HCT116 (cell line): ENCODE measurements around the gene SPATS1.

ENCODE experiments used
- CBX3 ChIP-seq: IDR thresholded peaks from 2 replicates; pipeline ENCODE4 v1.6.1; 2012; ENCODE audit warnings: low read depth
- EGR1 ChIP-seq: IDR thresholded peaks from 2 replicates; pipeline ENCODE4 v1.6.1; 2012; ENCODE audit warnings: low read depth
- EZH2 ChIP-seq: fragments of 200-600 bp; sonication (generic); IDR thresholded peaks from 2 replicates; pipeline ENCODE4 v1.6.1; 2017; ENCODE audit warnings: antibody characterized with exemption, mixed run types
- POLR2A ChIP-seq: IDR thresholded peaks from 2 replicates; pipeline ENCODE4 v1.7.0; 2011; ENCODE audit warnings: borderline replicate concordance; ENCODE audit not compliant: insufficient read depth, insufficient read length; ENCODE audit errors: extremely low read depth
- POLR2AphosphoS5 ChIP-seq: IDR thresholded peaks from 2 replicates; pipeline ENCODE4 v1.6.1; 2011; ENCODE audit warnings: mild to moderate bottlenecking, low read depth, low read length, moderate library complexity
- SIN3A ChIP-seq: IDR thresholded peaks from 2 replicates; pipeline ENCODE4 v1.6.1; 2012; ENCODE audit warnings: low read depth
- SP1 ChIP-seq: IDR thresholded peaks from 2 replicates; pipeline ENCODE4 v1.6.1; 2012; ENCODE audit warnings: low read depth
- YY1 ChIP-seq: IDR thresholded peaks from 2 replicates; pipeline ENCODE4 v1.6.1; 2011; ENCODE audit warnings: low read length, low read depth, moderate library complexity, mild to moderate bottlenecking; ENCODE audit not compliant: insufficient replicate concordance; ENCODE audit errors: extremely low read depth
- ZFX ChIP-seq: fragments of 450-650 bp; IDR thresholded peaks from 2 replicates; pipeline ENCODE4 v1.6.1; 2017
- ZNF274 ChIP-seq: fragments of 200-500 bp; sonication (Bioruptor generic); IDR thresholded peaks from 2 replicates; pipeline ENCODE4 v1.6.1; 2014; ENCODE audit warnings: mild to moderate bottlenecking, low read depth, low read length, inconsistent platforms
- TF ChIP-seq, protein P1 (sequence below), 3 experiments: fragments of 200-600 bp in 1 of 3; sonication (generic) in 1 of 3; IDR thresholded peaks in 2 of 3; conservative IDR thresholded peaks in 1 of 3; 2 replicates each; pipeline ENCODE4 v1.5.1; 2012 to 2017; ENCODE audit warnings: low read depth in 2 of 3, low read length in 2 of 3, antibody characterized with exemption in 1 of 3, borderline replicate concordance in 1 of 3, control low read depth in 1 of 3, mild to moderate bottlenecking in 1 of 3, mixed read lengths in 1 of 3, mixed run types in 1 of 3, moderate library complexity in 1 of 3; ENCODE audit not compliant: insufficient read depth in 1 of 3
- TF ChIP-seq, protein P2 (sequence below): IDR thresholded peaks from 2 replicates; pipeline ENCODE4 v1.6.1; 2012
- TF ChIP-seq, protein P3 (sequence below): IDR thresholded peaks from 2 replicates; pipeline ENCODE4 v1.6.1; 2011; ENCODE audit warnings: mild to moderate bottlenecking, low read length, moderate library complexity; ENCODE audit not compliant: insufficient replicate concordance; ENCODE audit errors: extremely low read depth

DNA sequence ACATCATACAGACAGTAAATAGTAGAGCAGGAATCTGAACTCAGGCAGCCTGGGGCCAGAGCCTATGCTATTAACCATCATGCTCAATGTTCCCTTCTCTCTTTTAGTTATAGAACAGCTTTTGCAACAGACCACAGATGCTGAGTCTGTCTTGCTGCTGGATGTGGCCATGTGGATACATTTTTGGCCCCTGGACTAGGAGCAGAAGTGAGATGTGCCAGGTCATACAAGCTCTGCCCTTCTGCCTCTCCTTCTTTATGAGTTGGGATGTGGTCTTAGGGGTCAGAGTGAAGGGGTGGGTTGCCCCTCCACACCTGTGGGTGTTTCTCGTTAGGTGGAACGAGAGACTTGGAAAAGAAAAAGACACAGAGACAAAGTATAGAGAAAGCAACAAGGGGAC, 14.7 kb upstream of the SPATS1 start:
- TF ChIP-seq, protein P1, sequence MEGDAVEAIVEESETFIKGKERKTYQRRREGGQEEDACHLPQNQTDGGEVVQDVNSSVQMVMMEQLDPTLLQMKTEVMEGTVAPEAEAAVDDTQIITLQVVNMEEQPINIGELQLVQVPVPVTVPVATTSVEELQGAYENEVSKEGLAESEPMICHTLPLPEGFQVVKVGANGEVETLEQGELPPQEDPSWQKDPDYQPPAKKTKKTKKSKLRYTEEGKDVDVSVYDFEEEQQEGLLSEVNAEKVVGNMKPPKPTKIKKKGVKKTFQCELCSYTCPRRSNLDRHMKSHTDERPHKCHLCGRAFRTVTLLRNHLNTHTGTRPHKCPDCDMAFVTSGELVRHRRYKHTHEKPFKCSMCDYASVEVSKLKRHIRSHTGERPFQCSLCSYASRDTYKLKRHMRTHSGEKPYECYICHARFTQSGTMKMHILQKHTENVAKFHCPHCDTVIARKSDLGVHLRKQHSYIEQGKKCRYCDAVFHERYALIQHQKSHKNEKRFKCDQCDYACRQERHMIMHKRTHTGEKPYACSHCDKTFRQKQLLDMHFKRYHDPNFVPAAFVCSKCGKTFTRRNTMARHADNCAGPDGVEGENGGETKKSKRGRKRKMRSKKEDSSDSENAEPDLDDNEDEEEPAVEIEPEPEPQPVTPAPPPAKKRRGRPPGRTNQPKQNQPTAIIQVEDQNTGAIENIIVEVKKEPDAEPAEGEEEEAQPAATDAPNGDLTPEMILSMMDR (IDR thresholded peaks at IDR 0.05 in 2 of 3, conservative IDR thresholded peaks at IDR 0.05 in 1 of 3; ENCODE audit: borderline replicate concordance in 1 of 3, insufficient read depth in 1 of 3, low read depth in 2 of 3, low read length in 2 of 3) = no peak
- TF ChIP-seq POLR2A (no peak), POLR2AphosphoS5 (no peak), EZH2 (no peak), YY1 (no peak), CBX3 (no peak), ZFX (no peak), EGR1 (no peak), SP1 (no peak), ZNF274 (no peak), SIN3A (no peak)
- TF ChIP-seq, protein P2, sequence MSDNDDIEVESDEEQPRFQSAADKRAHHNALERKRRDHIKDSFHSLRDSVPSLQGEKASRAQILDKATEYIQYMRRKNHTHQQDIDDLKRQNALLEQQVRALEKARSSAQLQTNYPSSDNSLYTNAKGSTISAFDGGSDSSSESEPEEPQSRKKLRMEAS = no peak
- TF ChIP-seq, protein P3, sequence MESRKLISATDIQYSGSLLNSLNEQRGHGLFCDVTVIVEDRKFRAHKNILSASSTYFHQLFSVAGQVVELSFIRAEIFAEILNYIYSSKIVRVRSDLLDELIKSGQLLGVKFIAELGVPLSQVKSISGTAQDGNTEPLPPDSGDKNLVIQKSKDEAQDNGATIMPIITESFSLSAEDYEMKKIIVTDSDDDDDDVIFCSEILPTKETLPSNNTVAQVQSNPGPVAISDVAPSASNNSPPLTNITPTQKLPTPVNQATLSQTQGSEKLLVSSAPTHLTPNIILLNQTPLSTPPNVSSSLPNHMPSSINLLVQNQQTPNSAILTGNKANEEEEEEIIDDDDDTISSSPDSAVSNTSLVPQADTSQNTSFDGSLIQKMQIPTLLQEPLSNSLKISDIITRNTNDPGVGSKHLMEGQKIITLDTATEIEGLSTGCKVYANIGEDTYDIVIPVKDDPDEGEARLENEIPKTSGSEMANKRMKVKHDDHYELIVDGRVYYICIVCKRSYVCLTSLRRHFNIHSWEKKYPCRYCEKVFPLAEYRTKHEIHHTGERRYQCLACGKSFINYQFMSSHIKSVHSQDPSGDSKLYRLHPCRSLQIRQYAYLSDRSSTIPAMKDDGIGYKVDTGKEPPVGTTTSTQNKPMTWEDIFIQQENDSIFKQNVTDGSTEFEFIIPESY = no peak
